Gastroesophageal sphincter (tissue), 4 donors: ENCODE data around the gene HIGD2A. TPM values are rescaled to one million over a fixed set of nuclear protein-coding genes. Genes with fewer than 3 reads are reported as not detected.

Experiments
- ATAC-seq: fragments of 150-250 bp; one replicate; pipeline ENCODE4 v1.9.1; 2016; ENCODE audit warnings: mild to moderate bottlenecking, moderate library complexity
- H3K27ac ChIP-seq, 4 donors: fragments of 200-600 bp; sonication (generic) in 3 of 4; 1 replicate in 3 of 4; 2 replicates in 1 of 4; pipeline ENCODE4 v1.5.1; 2016 to 2019
- H3K27me3 ChIP-seq: fragments of 200-600 bp; sonication (generic); one replicate; pipeline ENCODE4 v1.5.1; 2019
- H3K36me3 ChIP-seq, 2 donors: fragments of 200-600 bp; sonication (generic); one replicate each; pipeline ENCODE4 v1.5.1; 2019; ENCODE audit warnings: control low read depth in 1 of 2
- H3K4me1 ChIP-seq, 3 donors: fragments of 200-600 bp; sonication (generic); 1 replicate in 2 of 3; 2 replicates in 1 of 3; pipeline ENCODE4 v1.5.1; 2016 to 2019; ENCODE audit warnings: control low read depth in 2 of 3
- H3K4me3 ChIP-seq, 2 donors: fragments of 200-600 bp; sonication (generic); one replicate each; pipeline ENCODE4 v1.5.1; 2019; ENCODE audit warnings: mild to moderate bottlenecking in 1 of 2, moderate library complexity in 1 of 2
- H3K9me3 ChIP-seq, 3 donors: fragments of 200-600 bp; sonication (generic); one replicate each; pipeline ENCODE4 v1.5.1; 2017 to 2019; ENCODE audit warnings: control low read depth in 2 of 3
- EP300 ChIP-seq: sonication (generic); formaldehyde crosslinking; IDR thresholded peaks from one replicate; pipeline ENCODE4 v1.6.1; 2017; ENCODE audit warnings: antibody characterized with exemption, mild to moderate bottlenecking
- POLR2A ChIP-seq, 2 donors: fragments of 450-650 bp; IDR thresholded peaks; one replicate each; pipeline ENCODE4 v1.6.1; 2017; ENCODE audit warnings: antibody characterized with exemption in 2 of 2, mild to moderate bottlenecking in 2 of 2, moderate library complexity in 1 of 2
- POLR2AphosphoS5 ChIP-seq: sonication (generic); formaldehyde crosslinking; IDR thresholded peaks from one replicate; pipeline ENCODE4 v1.6.1; 2017; ENCODE audit warnings: antibody characterized with exemption
- WGBS, 2 donors: methylation state at CpG; one replicate each; pipeline ENCODE4 v1.1.5; 2018; ENCODE audit warnings: low coverage in 1 of 2; 5-methylcytosine and 5-hydroxymethylcytosine counted together
- total RNA-seq, 4 donors: library from RNA; depleted of rRNA; stranded (reverse); fragments of >200 nt; gene quantifications; one replicate each; pipeline ENCODE4 v1.1.0, GENCODE V29; 2016
- TF ChIP-seq, protein P1 (sequence below), 4 experiments: fragments of 200-600 bp in 2 of 4; fragments of 450-650 bp in 2 of 4; sonication (generic) in 1 of 4; IDR thresholded peaks; one replicate each; pipeline ENCODE4 v1.5.1; 2017 to 2019; ENCODE audit warnings: antibody characterized with exemption in 4 of 4, mild to moderate bottlenecking in 2 of 4, moderate library complexity in 2 of 4

The HIGD2A gene
- total RNA-seq, 4 donors from 2014 or later, result 87.1 to 190 (median 157) TPM

- no peaks in the 10 kb centered on the region for H3K27me3 ChIP-seq
- H3K9me3 ChIP-seq, result no peaks in the 10 kb centered on the region
- 82 to 91% methylated on average over 6 to 9 of the region's 9 CpGs for WGBS, 2 donors
- no peak overlapping the region for H3K4me3 ChIP-seq
- no peak for ATAC-seq
- TF ChIP-seq, protein P1, sequence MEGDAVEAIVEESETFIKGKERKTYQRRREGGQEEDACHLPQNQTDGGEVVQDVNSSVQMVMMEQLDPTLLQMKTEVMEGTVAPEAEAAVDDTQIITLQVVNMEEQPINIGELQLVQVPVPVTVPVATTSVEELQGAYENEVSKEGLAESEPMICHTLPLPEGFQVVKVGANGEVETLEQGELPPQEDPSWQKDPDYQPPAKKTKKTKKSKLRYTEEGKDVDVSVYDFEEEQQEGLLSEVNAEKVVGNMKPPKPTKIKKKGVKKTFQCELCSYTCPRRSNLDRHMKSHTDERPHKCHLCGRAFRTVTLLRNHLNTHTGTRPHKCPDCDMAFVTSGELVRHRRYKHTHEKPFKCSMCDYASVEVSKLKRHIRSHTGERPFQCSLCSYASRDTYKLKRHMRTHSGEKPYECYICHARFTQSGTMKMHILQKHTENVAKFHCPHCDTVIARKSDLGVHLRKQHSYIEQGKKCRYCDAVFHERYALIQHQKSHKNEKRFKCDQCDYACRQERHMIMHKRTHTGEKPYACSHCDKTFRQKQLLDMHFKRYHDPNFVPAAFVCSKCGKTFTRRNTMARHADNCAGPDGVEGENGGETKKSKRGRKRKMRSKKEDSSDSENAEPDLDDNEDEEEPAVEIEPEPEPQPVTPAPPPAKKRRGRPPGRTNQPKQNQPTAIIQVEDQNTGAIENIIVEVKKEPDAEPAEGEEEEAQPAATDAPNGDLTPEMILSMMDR (IDR thresholded peaks at IDR 0.05), result no peak
- TF ChIP-seq POLR2AphosphoS5 (no peak), POLR2A (IDR thresholded peaks at IDR 0.05) (no peak), EP300 (no peak)
- no peaks in the 10 kb centered on the region for H3K36me3 ChIP-seq
- H3K4me1 ChIP-seq, result peaks cover 0 to 34% (median 19%) of the 10 kb centered on the region in 3 donors
- no peak overlapping the region for H3K27ac ChIP-seq
Measured at GRCh38 chr5:176418251-176418650, 29.7 kb downstream of the HIGD2A start.

DNA sequence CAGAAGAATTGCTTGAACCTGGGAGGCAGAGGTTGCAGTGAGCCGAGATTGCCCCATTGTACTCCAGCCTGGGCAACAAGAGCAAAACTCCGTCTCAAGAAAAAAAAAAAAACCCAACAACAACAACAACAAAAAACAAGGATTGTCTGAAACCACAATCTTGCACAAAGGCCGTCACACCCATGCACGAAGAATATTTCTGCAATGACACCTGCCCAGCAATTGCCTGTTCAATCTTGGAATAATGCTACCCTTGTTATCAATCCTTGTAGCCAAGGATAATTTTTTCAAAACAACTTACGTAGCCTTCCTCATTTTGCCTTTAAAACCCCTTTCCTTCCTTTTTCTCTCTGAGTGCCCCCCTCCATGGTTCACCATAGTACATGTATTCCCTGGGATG, 31.5 kb downstream of the HIGD2A start:
- TF ChIP-seq POLR2A (IDR thresholded peaks at IDR 0.05) (no peak), POLR2AphosphoS5 (no peak), EP300 (no peak)
- TF ChIP-seq, protein P1 (IDR thresholded peaks at IDR 0.05), result no peak
- no peak for ATAC-seq
- WGBS, 2 donors, result 80 to 88% methylated on average over 3 to 5 of the region's 5 CpGs
- no peaks in the 10 kb centered on the region for H3K36me3 ChIP-seq
- no peaks in the 10 kb centered on the region for H3K27me3 ChIP-seq
- H3K4me1 ChIP-seq, result peaks cover 0 to 16% (median 8%) of the 10 kb centered on the region in 3 donors
- H3K4me3 ChIP-seq, result no peak overlapping the region
- no peaks in the 10 kb centered on the region for H3K9me3 ChIP-seq
- no peak overlapping the region for H3K27ac ChIP-seq

DNA sequence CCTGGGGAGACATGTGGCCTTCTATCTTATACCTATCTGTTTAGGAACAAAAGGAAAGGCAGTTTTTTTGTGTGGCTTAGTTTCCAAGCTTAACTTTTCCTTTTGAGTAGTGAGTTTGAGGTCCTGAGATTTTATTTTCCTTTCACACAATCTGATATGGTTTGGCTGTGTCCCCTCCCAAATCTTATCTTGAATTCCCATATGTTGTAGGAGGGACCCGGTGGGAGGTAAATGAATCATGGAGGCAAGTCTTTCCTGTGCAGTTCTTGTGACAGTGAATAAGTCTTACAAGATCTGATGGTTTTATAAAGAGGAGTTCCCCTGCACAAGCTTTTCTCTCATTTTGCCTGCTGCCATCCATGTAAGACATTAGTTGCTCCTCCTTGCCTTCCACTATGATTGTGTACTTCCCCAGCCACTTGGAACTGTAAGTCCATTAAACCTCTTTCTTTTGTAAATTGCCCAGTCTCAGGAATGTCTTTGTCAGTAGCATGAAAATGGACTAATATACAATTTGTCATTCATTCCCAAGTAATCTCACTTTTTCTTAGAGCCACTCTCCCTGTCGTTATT, 32.5 kb downstream of the HIGD2A start:
- H3K27ac ChIP-seq, result no peak overlapping the region
- peaks cover 0 to 8% (median 5%) of the 10 kb centered on the region in 3 donors for H3K4me1 ChIP-seq
- H3K4me3 ChIP-seq, result no peak overlapping the region
- no peak for ATAC-seq
- H3K9me3 ChIP-seq, result no peaks in the 10 kb centered on the region
- peaks cover 3% of the 10 kb centered on the region for H3K27me3 ChIP-seq
- TF ChIP-seq, protein P1 (IDR thresholded peaks at IDR 0.05), result no peak
- no peak for TF ChIP-seq POLR2A (IDR thresholded peaks at IDR 0.05)
- TF ChIP-seq EP300, result no peak
- no peak for TF ChIP-seq POLR2AphosphoS5
- WGBS, 2 donors, result 63 to 64% methylated on average over 1 to 2 of the region's 2 CpGs
- no peaks in the 10 kb centered on the region for H3K36me3 ChIP-seq

GRCh38 chr5:176424181-176424580, 35.6 kb downstream of the HIGD2A start:
- 88% methylated on average over 3 of the region's 3 CpGs; no CpG with 5 or more reads in 1 of the 2 donors for WGBS, 2 donors
- no peak overlapping the region for H3K27ac ChIP-seq
- no peaks in the 10 kb centered on the region for H3K36me3 ChIP-seq
- H3K27me3 ChIP-seq, result peaks cover 3% of the 10 kb centered on the region
- ATAC-seq, result no peak
- no peak for TF ChIP-seq POLR2AphosphoS5
- TF ChIP-seq POLR2A (IDR thresholded peaks at IDR 0.05), result no peak
- TF ChIP-seq, protein P1 (IDR thresholded peaks at IDR 0.05), result no peak
- TF ChIP-seq EP300, result no peak
- no peaks in the 10 kb centered on the region for H3K9me3 ChIP-seq
- no peaks in the 10 kb centered on the region for H3K4me1 ChIP-seq
- H3K4me3 ChIP-seq, result no peak overlapping the region

GRCh38 chr5:176425138-176425537, 36.6 kb downstream of the HIGD2A start:
- TF ChIP-seq EP300, result no peak
- TF ChIP-seq POLR2A (IDR thresholded peaks at IDR 0.05), result no peak
- no peak for TF ChIP-seq POLR2AphosphoS5
- TF ChIP-seq, protein P1 (IDR thresholded peaks at IDR 0.05), result no peak
- WGBS, 2 donors, result 86% methylated on average over 1 of the region's 1 CpG; no CpG with 5 or more reads in 1 of the 2 donors
- no peaks in the 10 kb centered on the region for H3K36me3 ChIP-seq
- peaks cover 3% of the 10 kb centered on the region for H3K27me3 ChIP-seq
- H3K4me1 ChIP-seq, result no peaks in the 10 kb centered on the region
- no peak for ATAC-seq
- no peaks in the 10 kb centered on the region for H3K9me3 ChIP-seq
- no peak overlapping the region for H3K27ac ChIP-seq
- H3K4me3 ChIP-seq, result no peak overlapping the region
